ENCODE results near the gene MEG3.

Gene MEG3

DNA sequence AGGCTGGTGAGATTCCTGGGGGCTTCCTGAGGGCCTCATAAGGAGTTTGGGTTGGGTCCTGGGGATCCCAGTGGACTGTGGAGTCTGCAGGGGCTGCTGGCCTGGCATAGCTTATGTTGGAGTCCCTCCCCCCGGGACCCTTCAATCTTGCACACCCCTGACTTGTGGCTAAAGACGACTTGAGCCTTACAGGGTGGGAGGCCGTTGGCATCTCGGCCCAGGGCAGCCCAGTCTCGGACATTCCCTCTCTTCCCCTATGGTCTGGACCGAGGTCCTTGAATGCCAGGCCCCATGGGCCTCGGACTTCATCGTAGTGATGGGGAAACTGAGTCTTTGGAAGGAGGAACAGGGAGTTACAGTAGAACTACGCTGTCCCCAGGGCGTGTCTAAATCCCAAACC lies 65.1 kb downstream of the MEG3 start:
- Histone ChIP-seq H3K9ac (ENCODE audit: low read depth, low read length, poor library complexity, severe bottlenecking) (no peak overlapping the region), H3K4me3 (ENCODE audit: low read length, poor library complexity, severe bottlenecking) (no peak overlapping the region), H3K27me3 (ENCODE audit: insufficient read depth, low read length, poor library complexity, severe bottlenecking) (no peaks in the 10 kb centered on the region), H4K20me1 (ENCODE audit: insufficient read depth, low read length, poor library complexity, severe bottlenecking) (no peaks in the 10 kb centered on the region), H3K79me2 (ENCODE audit: insufficient read depth, low read length) (no peaks in the 10 kb centered on the region), H3K36me3 (ENCODE audit: insufficient read depth, low read length) (no peaks in the 10 kb centered on the region), H3K4me1 (ENCODE audit: insufficient read depth, low read length, poor library complexity, severe bottlenecking) (no peaks in the 10 kb centered on the region), H3K9me3 (ENCODE audit: insufficient read depth, low read depth, low read length) (no peaks in the 10 kb centered on the region), H3K4me2 (ENCODE audit: low read depth, low read length, poor library complexity, severe bottlenecking) (no peak overlapping the region), H3K9me2 (replicated peaks; ENCODE audit: low read depth, low read length) (no peaks in the 10 kb centered on the region), H3F3A (ENCODE audit: low read depth) (no peaks in the 10 kb centered on the region), H2AFZ (ENCODE audit: low read length) (no peak overlapping the region)
- TF ChIP-seq EZH2phosphoT487 (IDR thresholded peaks at IDR 0.05; ENCODE audit: borderline replicate concordance): no peak
- TF ChIP-seq, protein P1, sequence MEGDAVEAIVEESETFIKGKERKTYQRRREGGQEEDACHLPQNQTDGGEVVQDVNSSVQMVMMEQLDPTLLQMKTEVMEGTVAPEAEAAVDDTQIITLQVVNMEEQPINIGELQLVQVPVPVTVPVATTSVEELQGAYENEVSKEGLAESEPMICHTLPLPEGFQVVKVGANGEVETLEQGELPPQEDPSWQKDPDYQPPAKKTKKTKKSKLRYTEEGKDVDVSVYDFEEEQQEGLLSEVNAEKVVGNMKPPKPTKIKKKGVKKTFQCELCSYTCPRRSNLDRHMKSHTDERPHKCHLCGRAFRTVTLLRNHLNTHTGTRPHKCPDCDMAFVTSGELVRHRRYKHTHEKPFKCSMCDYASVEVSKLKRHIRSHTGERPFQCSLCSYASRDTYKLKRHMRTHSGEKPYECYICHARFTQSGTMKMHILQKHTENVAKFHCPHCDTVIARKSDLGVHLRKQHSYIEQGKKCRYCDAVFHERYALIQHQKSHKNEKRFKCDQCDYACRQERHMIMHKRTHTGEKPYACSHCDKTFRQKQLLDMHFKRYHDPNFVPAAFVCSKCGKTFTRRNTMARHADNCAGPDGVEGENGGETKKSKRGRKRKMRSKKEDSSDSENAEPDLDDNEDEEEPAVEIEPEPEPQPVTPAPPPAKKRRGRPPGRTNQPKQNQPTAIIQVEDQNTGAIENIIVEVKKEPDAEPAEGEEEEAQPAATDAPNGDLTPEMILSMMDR (conservative IDR thresholded peaks at IDR 0.05; ENCODE audit: low read length): no peak

DNA sequence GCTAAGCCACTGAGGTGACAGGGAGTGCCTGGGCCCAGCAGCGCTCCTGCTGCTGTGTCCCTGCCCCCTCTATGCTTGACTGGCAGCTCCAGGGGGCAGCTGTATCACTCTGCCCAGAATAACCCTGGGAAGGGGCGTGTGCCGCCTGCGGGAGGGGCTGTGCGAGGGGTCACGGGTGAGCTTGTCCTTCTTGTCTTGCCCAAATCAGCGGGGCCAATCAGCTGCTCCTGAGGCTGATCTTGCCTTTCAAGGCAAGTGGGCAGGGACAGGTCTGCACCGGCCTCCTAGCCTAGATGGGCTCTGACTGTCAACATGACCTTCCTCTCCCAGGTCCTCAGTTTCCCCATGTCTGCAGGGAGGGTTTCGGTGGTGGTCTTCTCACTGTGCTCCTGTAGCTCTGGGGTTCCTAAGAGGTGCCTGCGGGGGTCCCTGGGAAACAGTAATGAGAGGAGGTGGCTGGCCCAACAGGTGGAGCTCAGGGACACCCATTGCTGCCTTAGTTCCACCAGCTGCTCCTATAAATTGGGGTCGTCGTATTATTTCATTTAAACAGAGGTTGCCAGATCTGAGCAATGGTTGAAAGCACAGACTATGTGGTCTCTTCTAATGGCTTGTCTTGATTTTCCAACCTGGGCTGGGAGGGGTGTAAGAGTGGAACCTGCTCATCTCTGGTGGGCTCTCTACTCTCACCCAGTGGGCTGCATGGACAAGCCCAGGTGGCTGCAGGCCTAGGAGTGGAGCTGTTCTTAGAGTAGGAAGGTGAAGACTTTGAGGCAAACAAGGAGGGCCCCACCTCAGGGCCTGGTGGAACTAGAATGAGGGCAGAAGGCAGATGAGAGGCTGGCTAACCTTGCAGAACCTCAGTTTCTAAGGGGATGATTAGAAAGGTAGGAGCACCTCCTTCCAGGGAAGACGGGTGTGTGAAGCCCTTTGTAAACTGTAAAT lies 65.9 kb downstream of the MEG3 start:
- H3K9me2 ChIP-seq (replicated peaks; ENCODE audit: low read depth, low read length): no peaks in the 10 kb centered on the region
- no peaks in the 10 kb centered on the region for H3K36me3 ChIP-seq (ENCODE audit: insufficient read depth, low read length)
- TF ChIP-seq EZH2phosphoT487 (IDR thresholded peaks at IDR 0.05; ENCODE audit: borderline replicate concordance): no peak
- TF ChIP-seq, protein P1 (conservative IDR thresholded peaks at IDR 0.05; ENCODE audit: low read length): no peak

DNA sequence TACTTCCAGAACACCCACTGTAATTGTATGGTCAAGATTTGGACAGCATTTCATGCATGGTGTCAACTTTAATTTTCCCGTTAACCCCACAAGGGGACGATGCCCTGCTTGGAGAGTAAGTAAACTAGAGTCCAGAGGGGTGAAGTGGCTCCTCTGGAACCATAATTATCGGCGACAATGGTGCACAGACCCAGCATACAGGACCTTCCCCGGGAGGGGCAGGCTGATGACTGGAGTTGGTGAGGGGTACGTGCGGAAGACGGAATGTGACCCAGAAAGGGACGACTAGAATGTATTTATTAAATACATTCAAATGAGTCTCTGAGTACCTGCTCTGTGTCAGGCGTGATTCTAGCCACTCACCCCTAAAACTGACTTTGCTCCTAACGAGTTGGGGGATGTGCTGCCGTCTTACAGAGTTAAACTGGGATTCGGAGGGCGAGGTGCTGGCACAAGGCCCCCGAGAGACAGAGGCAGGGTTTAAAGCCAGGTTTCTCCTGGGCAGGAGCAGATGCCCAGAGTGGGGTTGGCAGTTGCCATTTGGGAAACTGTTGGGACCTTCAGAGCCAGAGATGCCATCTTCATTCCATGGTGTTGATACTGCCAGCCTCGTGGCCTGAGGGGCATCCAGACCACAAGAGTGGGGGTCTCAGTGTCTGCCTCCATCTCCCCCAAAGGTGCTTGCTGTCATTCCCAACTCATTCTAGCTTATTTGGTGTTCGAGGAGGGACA lies 66.7 kb downstream of the MEG3 start:
- no peak for TF ChIP-seq EZH2phosphoT487 (IDR thresholded peaks at IDR 0.05; ENCODE audit: borderline replicate concordance)
- TF ChIP-seq, protein P1 (conservative IDR thresholded peaks at IDR 0.05; ENCODE audit: low read length): no peak
- no peak overlapping the region for H2AFZ ChIP-seq (ENCODE audit: low read length)
- no peaks in the 10 kb centered on the region for H3K36me3 ChIP-seq (ENCODE audit: insufficient read depth, low read length)
- H3K9ac ChIP-seq (ENCODE audit: low read depth, low read length, poor library complexity, severe bottlenecking): no peak overlapping the region
- H3F3A ChIP-seq (ENCODE audit: low read depth): no peaks in the 10 kb centered on the region
- H3K4me2 ChIP-seq (ENCODE audit: low read depth, low read length, poor library complexity, severe bottlenecking): no peak overlapping the region
- no peaks in the 10 kb centered on the region for H3K9me2 ChIP-seq (replicated peaks; ENCODE audit: low read depth, low read length)
- no peaks in the 10 kb centered on the region for H3K9me3 ChIP-seq (ENCODE audit: insufficient read depth, low read depth, low read length)
- no peaks in the 10 kb centered on the region for H3K4me1 ChIP-seq (ENCODE audit: insufficient read depth, low read length, poor library complexity, severe bottlenecking)
- no peaks in the 10 kb centered on the region for H3K79me2 ChIP-seq (ENCODE audit: insufficient read depth, low read length)
- H4K20me1 ChIP-seq (ENCODE audit: insufficient read depth, low read length, poor library complexity, severe bottlenecking): no peaks in the 10 kb centered on the region
- H3K27me3 ChIP-seq (ENCODE audit: insufficient read depth, low read length, poor library complexity, severe bottlenecking): no peaks in the 10 kb centered on the region
- H3K4me3 ChIP-seq (ENCODE audit: low read length, poor library complexity, severe bottlenecking): no peak overlapping the region

More for the DNA sequence above, 65.9 kb downstream of the MEG3 start:
- no peak overlapping the region for H2AFZ ChIP-seq (ENCODE audit: low read length)
- H3K79me2 ChIP-seq (ENCODE audit: insufficient read depth, low read length): no peaks in the 10 kb centered on the region
- no peak overlapping the region for H3K4me3 ChIP-seq (ENCODE audit: low read length, poor library complexity, severe bottlenecking)
- H3F3A ChIP-seq (ENCODE audit: low read depth): no peaks in the 10 kb centered on the region
- no peak overlapping the region for H3K9ac ChIP-seq (ENCODE audit: low read depth, low read length, poor library complexity, severe bottlenecking)
- no peak overlapping the region for H3K4me2 ChIP-seq (ENCODE audit: low read depth, low read length, poor library complexity, severe bottlenecking)
- H3K27me3 ChIP-seq (ENCODE audit: insufficient read depth, low read length, poor library complexity, severe bottlenecking): no peaks in the 10 kb centered on the region
- H3K9me3 ChIP-seq (ENCODE audit: insufficient read depth, low read depth, low read length): no peaks in the 10 kb centered on the region
- no peaks in the 10 kb centered on the region for H4K20me1 ChIP-seq (ENCODE audit: insufficient read depth, low read length, poor library complexity, severe bottlenecking)
- H3K4me1 ChIP-seq (ENCODE audit: insufficient read depth, low read length, poor library complexity, severe bottlenecking): no peaks in the 10 kb centered on the region

Measured in Loucy (cell line).